SU-DHL-6 (cell line): Measurements from ENCODE around the gene DENND2A.
A peak's percentile ranks its signal among the peaks of the same experiment; 100 is the strongest.

Experiments
- H2AFZ ChIP-seq: fragments of 200-600 bp; sonication (generic); 2 replicates; pipeline ENCODE4 v1.6.1; 2014; ENCODE audit warnings: low read depth, mild to moderate bottlenecking, moderate library complexity, mixed read lengths, antibody characterized with exemption, low read length; ENCODE audit not compliant: severe bottlenecking
- H3F3A ChIP-seq: fragments of 200-600 bp; shearing (Covaris generic); 2 replicates; pipeline ENCODE4 v1.6.0; 2016; ENCODE audit warnings: antibody characterized with exemption, mild to moderate bottlenecking; ENCODE audit not compliant: insufficient read depth
- H3K27ac ChIP-seq: fragments of 200-600 bp; sonication (generic); 2 replicates; pipeline ENCODE4 v1.5.1; 2016; ENCODE audit warnings: low read depth, mild to moderate bottlenecking, low read length, moderate library complexity, mixed read lengths
- H3K27me3 ChIP-seq: fragments of 200-600 bp; sonication (generic), shearing (Covaris generic); 2 replicates; pipeline ENCODE4 v1.6.0; 2014; ENCODE audit warnings: mild to moderate bottlenecking, low read length
- H3K36me3 ChIP-seq: fragments of 200-600 bp; sonication (generic); 2 replicates; pipeline ENCODE4 v1.6.1; 2014; ENCODE audit warnings: mild to moderate bottlenecking, low read length, mixed read lengths
- H3K4me2 ChIP-seq: fragments of 300-600, 200-600 bp; shearing (Covaris generic), sonication (generic); 2 replicates; pipeline ENCODE4 v1.6.0; 2014; ENCODE audit warnings: low read length, low read depth, mild to moderate bottlenecking; ENCODE audit not compliant: poor library complexity, severe bottlenecking
- H3K4me3 ChIP-seq: fragments of 200-600 bp; sonication (generic); 2 replicates; pipeline ENCODE4 v1.5.1; 2014; ENCODE audit warnings: antibody characterized with exemption, low read length, mild to moderate bottlenecking, mixed read lengths; ENCODE audit not compliant: insufficient read depth, poor library complexity, severe bottlenecking
- H3K79me2 ChIP-seq: fragments of 200-600 bp; sonication (generic); 2 replicates; pipeline ENCODE4 v1.6.1; 2014; ENCODE audit warnings: mild to moderate bottlenecking, low read length, moderate library complexity; ENCODE audit not compliant: insufficient read depth
- H3K9ac ChIP-seq: fragments of 200-600 bp; sonication (generic); 2 replicates; pipeline ENCODE4 v1.7.0; 2014; ENCODE audit warnings: mild to moderate bottlenecking, low read length
- H3K9me2 ChIP-seq: fragments of 200-600 bp; sonication (generic); replicated peaks from 2 replicates; pipeline ENCODE4 v1.6.1; 2014; ENCODE audit warnings: low read length; ENCODE audit not compliant: insufficient read depth
- H3K9me3 ChIP-seq: fragments of 200-600 bp; sonication (generic); 2 replicates; pipeline ENCODE4 v1.6.1; 2014; ENCODE audit warnings: low read length, mixed read lengths; ENCODE audit not compliant: insufficient read depth
- H4K20me1 ChIP-seq: fragments of 200-600 bp; sonication (generic); 2 replicates; pipeline ENCODE4 v1.6.1; 2014; ENCODE audit warnings: low read depth, mild to moderate bottlenecking, antibody characterized with exemption, low read length, moderate library complexity, mixed read lengths
- CTCF ChIP-seq: fragments of 200-600 bp; sonication (generic); IDR thresholded peaks from one replicate; pipeline ENCODE4 v1.5.1; 2017; ENCODE audit warnings: antibody characterized with exemption, mild to moderate bottlenecking, low read length, moderate library complexity; ENCODE audit not compliant: insufficient read depth, poor library complexity, severe bottlenecking
- EZH2phosphoT487 ChIP-seq: fragments of 200-600 bp; sonication (generic), shearing (Covaris generic); conservative IDR thresholded peaks from 2 replicates; pipeline ENCODE4 v1.6.1; 2018; ENCODE audit warnings: mild to moderate bottlenecking, antibody characterized with exemption, low read length, moderate library complexity, mixed read lengths

Gene DENND2A

DNA sequence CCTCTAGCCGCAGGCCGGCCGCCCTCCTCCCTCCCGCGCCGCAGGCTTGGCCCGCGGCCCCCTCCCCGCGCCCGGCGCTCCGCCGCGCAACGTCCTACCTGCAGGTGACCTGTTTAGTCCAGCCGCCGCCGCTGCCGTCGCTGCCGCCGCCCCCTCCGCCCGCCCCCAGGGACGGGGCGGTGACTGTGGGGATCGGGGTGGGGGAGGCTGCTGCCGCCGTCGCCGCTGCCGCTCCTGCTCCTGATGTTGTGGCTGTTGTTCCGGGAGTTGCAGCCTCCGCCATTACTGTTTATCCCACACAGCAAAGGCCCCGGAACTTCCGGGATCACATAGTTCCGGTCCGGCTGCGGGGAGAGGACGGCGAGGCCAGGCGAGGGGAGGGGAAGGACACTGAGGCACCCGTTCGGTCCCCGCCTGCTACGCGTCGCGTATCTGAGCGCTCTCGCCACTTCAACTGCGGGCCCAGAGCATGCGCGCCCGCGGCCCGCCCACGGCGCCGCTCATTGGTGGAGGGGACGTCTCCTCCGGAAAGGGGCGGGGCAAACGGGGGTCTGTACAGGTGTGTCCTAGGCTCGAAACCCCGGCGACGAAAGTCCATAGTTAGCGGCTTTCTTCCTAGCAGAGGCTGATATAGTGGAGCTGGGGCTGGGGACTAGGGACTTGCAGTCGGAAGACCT lies 161.4 kb downstream of the DENND2A start, which contains the start of gene MKRN1:
Gene MKRN1 (minus strand): TSS at position 444 of the 677 bp plus-strand sequence. CDS start 161 bp downstream, at position 283.
- peaks cover 13% of the 10 kb centered on the region; the same call in 1 of the 2 replicates for H3F3A ChIP-seq
- H3K27me3 ChIP-seq = no peaks in the 10 kb centered on the region
- TF ChIP-seq CTCF (no peak), EZH2phosphoT487 (no peak)
- H3K4me3 ChIP-seq = peak within 1 kb of the TSS; percentile 86
- H4K20me1 ChIP-seq = peaks cover 14% of the 10 kb centered on the region; the same call in 1 of the 2 replicates
- peak within 1 kb of the TSS; percentile 91 for H2AFZ ChIP-seq
- H3K27ac ChIP-seq = peak within 1 kb of the TSS; percentile 53
- peak within 1 kb of the TSS; percentile 72 for H3K4me2 ChIP-seq
- H3K9ac ChIP-seq = peak within 1 kb of the TSS; percentile 77
- no peaks in the 10 kb centered on the region for H3K9me3 ChIP-seq
- no peaks in the 10 kb centered on the region for H3K36me3 ChIP-seq
- H3K9me2 ChIP-seq = no peaks in the 10 kb centered on the region
- peaks cover 46% of the 10 kb centered on the region for H3K79me2 ChIP-seq

- H3K27ac ChIP-seq = peak overlapping the region; percentile 53
- H2AFZ ChIP-seq = peak overlapping the region; percentile 63
- TF ChIP-seq CTCF (no peak), EZH2phosphoT487 (no peak)
Observed at GRCh38 chr7:140478246-140479061, 162.2 kb downstream of the DENND2A start.

GRCh38 chr7:140476698-140477261 lies 163.8 kb downstream of the DENND2A start:
- Histone ChIP-seq H3K9ac (no peak overlapping the region), H3F3A (peaks cover 13% of the 10 kb centered on the region; the same call in 1 of the 2 replicates), H2AFZ (no peak overlapping the region), H3K79me2 (peaks cover 70% of the 10 kb centered on the region), H4K20me1 (peaks cover 19% of the 10 kb centered on the region; the same call in 1 of the 2 replicates), H3K9me2 (no peaks in the 10 kb centered on the region), H3K27me3 (no peaks in the 10 kb centered on the region), H3K4me2 (peak overlapping the region; percentile 33), H3K9me3 (no peaks in the 10 kb centered on the region), H3K27ac (no peak overlapping the region), H3K36me3 (no peaks in the 10 kb centered on the region), H3K4me3 (no peak overlapping the region)
- TF ChIP-seq EZH2phosphoT487 (no peak), CTCF (no peak)

More at GRCh38 chr7:140478246-140479061, 162.2 kb downstream of the DENND2A start:
- Histone ChIP-seq H3K9ac (peak overlapping the region; percentile 77), H3K9me3 (no peaks in the 10 kb centered on the region), H3K4me2 (peak overlapping the region; percentile 72), H3K27me3 (no peaks in the 10 kb centered on the region), H3K4me3 (peak overlapping the region; percentile 86), H3K79me2 (peaks cover 53% of the 10 kb centered on the region), H3F3A (peaks cover 13% of the 10 kb centered on the region; the same call in 1 of the 2 replicates), H3K36me3 (no peaks in the 10 kb centered on the region), H4K20me1 (peaks cover 14% of the 10 kb centered on the region; the same call in 1 of the 2 replicates), H3K9me2 (no peaks in the 10 kb centered on the region)
